K562 (cell line): Measurements from ENCODE around the gene DALRD3. TPM values are rescaled to one million over a fixed set of nuclear protein-coding genes. Genes with fewer than 3 reads are reported as not detected.

Experiments
- CREB1 ChIP-seq, 2 experiments: sonication (generic) in 1 of 2; formaldehyde crosslinking in 1 of 2; IDR thresholded peaks; 2 replicates each; pipeline versions ENCODE4 v1.6.1 to v1.8.0; 2012 to 2022; ENCODE audit warnings: inconsistent platforms in 1 of 2, mild to moderate bottlenecking in 1 of 2, missing genetic modification reagents in 1 of 2, moderate library complexity in 1 of 2
- ETS2 ChIP-seq: IDR thresholded peaks from 2 replicates; pipeline ENCODE4 v1.6.1; 2016; ENCODE audit warnings: borderline replicate concordance, missing genetic modification characterization, mild to moderate bottlenecking, moderate library complexity, missing compliant biosample characterization; ENCODE audit not compliant: poor library complexity, severe bottlenecking
- ETV5 ChIP-seq: sonication (generic); formaldehyde crosslinking; IDR thresholded peaks from 2 replicates; pipeline ENCODE4 v1.4.0; 2020; ENCODE audit warnings: low read depth, mild to moderate bottlenecking, missing genetic modification reagents
- GABPB1 ChIP-seq: sonication (generic); formaldehyde crosslinking; IDR thresholded peaks from 2 replicates; pipeline ENCODE4 v1.8.0; 2022; ENCODE audit warnings: mild to moderate bottlenecking, missing genetic modification reagents
- MXI1 ChIP-seq: IDR thresholded peaks from 2 replicates; pipeline ENCODE4 v1.6.1; 2011; ENCODE audit warnings: low read depth, mild to moderate bottlenecking, improper control_type of control experiment, low read length
- RBM25 ChIP-seq: fragments of 200-400 bp; formaldehyde crosslinking; IDR thresholded peaks from 2 replicates; pipeline ENCODE4 v1.6.1; 2018; ENCODE audit warnings: low read length, low read depth, moderate library complexity; ENCODE audit not compliant: severe bottlenecking
- SIRT6 ChIP-seq: IDR thresholded peaks from one replicate; pipeline ENCODE4 v1.6.1; 2012; ENCODE audit warnings: low read depth, mild to moderate bottlenecking, control low read depth, inconsistent platforms, low read length, moderate library complexity
- SMARCA5 ChIP-seq: fragments of 450-650 bp; IDR thresholded peaks from 2 replicates; pipeline ENCODE4 v1.6.1; 2016
- SREBF2 ChIP-seq: sonication (generic); formaldehyde crosslinking; IDR thresholded peaks from 2 replicates; pipeline ENCODE4 v1.4.0; 2020; ENCODE audit warnings: mild to moderate bottlenecking, missing genetic modification reagents
- TAF9B ChIP-seq: fragments of 450-650 bp; IDR thresholded peaks from 2 replicates; pipeline ENCODE4 v1.6.1; 2018; ENCODE audit warnings: mild to moderate bottlenecking; ENCODE audit not compliant: partially characterized antibody
- TEAD4 ChIP-seq, 2 experiments: sonication (generic) in 1 of 2; formaldehyde crosslinking in 1 of 2; IDR thresholded peaks; 2 replicates each; pipeline versions ENCODE4 v1.6.1 to v1.8.0; 2012 to 2022; ENCODE audit warnings: borderline replicate concordance in 1 of 2, inconsistent platforms in 1 of 2, low read length in 1 of 2, mild to moderate bottlenecking in 1 of 2, missing genetic modification reagents in 1 of 2
- ZNF707 ChIP-seq: fragments of 250-450 bp; sonication (Bioruptor Pico); conservative IDR thresholded peaks from 2 replicates; pipeline ENCODE4 v1.8.0; 2022; ENCODE audit warnings: inconsistent platforms, mild to moderate bottlenecking, moderate library complexity
- ZZZ3 ChIP-seq: fragments of 450-650 bp; IDR thresholded peaks from 2 replicates; pipeline ENCODE4 v1.6.1; 2016; ENCODE audit warnings: antibody characterized with exemption, mild to moderate bottlenecking, moderate library complexity
- polyA plus RNA-seq, 8 experiments: library from polyadenylated mRNA; depleted of rRNA in 4 of 8; stranded (reverse) in 5 of 8; unstranded in 3 of 8; fragments of >200 nt; fragmentation: Nextera tagmentation in 2 of 8; fragmentation: Illumina TruSeq in 1 of 8; extraction: Ambion mirVana in 2 of 8; extraction: Trizol in 1 of 8; gene quantifications; 2 replicates each; pipeline versions ENCODE4 v1.2.1 to v1.2.3, GENCODE V29; 2011 to 2014; ENCODE audit warnings: inconsistent platforms in 1 of 8, missing spikeins in 1 of 8
- total RNA-seq, 7 experiments: library from RNA; depleted of rRNA in 6 of 7; stranded (reverse); fragments of >200 nt in 6 of 7; fragmentation: Illumina TruSeq in 2 of 7; extraction: Trizol in 2 of 7; gene quantifications; 2 replicates each; pipeline versions ENCODE4 v1.2.1 to v1.2.3, GENCODE V29; 2011 to 2021; ENCODE audit warnings: low replicate concordance in 1 of 7
- TF ChIP-seq, protein P1 (sequence below): sonication (generic); formaldehyde crosslinking; IDR thresholded peaks from 2 replicates; pipeline ENCODE4 v1.5.0; 2020; ENCODE audit warnings: missing genetic modification reagents
- TF ChIP-seq, protein P2 (sequence below): fragments of 150-350 bp; IDR thresholded peaks from 2 replicates; pipeline ENCODE4 v1.6.1; 2014; ENCODE audit warnings: low read depth, mild to moderate bottlenecking, low read length, borderline replicate concordance
- TF ChIP-seq, protein P3 (sequence below): fragments of 250-450 bp; sonication (Bioruptor Pico); IDR thresholded peaks from 2 replicates; pipeline ENCODE4 v1.8.0; 2022; ENCODE audit warnings: inconsistent platforms, mild to moderate bottlenecking, moderate library complexity, borderline replicate concordance
- TF ChIP-seq, protein P4 (sequence below): fragments of 450-650 bp; IDR thresholded peaks from 2 replicates; pipeline ENCODE4 v1.7.1; 2018; ENCODE audit warnings: mild to moderate bottlenecking, low read depth; ENCODE audit not compliant: partially characterized antibody

The DALRD3 gene
- total and polyA plus RNA-seq, 9 of the 15 experiments (the other 6 are each of a cell fraction or from before 2014, with no cell fraction given): 6.6 to 31.3 (median 14.4) TPM

DNA sequence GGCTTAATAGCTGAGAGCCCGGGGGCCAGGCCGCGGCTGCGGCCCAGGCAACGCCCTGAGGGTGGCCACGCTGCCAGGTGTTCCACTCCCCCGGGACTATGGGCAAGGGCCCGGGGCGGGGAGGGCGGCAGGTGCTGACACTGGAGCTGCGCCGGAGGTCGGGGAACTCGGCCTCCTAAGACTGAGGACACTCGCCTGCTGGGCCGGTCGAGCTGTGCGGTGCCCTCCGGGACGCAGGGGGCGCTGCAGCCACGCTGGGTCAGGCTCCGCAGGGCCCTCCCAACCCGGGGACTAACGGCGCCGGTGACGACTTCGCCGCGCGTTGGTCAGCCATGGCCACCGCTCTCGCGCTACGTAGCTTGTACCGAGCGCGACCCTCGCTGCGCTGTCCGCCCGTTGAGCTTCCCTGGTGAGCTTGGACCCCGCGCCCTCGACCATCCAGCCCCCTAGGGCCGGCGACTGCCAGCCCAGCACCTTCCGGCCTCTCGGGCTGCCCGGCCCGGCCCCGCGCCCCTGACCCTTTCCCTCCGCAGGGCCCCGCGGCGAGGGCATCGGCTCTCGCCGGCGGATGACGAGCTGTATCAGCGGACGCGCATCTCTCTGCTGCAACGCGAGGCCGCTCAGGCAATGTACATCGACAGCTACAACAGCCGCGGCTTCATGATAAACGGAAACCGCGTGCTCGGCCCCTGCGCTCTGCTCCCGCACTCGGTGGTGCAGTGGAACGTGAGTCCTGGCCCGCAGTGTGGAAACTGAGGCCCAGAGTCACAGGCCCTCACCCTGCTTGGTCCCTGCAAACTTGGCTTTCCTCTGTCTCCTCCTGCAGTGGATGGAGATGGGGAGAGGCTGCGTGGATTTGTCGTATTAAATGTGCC, 3.7 kb upstream of the DALRD3 start, which contains the start of gene NDUFAF3 (continued):
- TF ChIP-seq TEAD4 (IDR thresholded peaks at IDR 0.05; ENCODE audit: low read length): no peak
- TF ChIP-seq TEAD4 (CRISPR knock-in tag; IDR thresholded peaks at IDR 0.05; ENCODE audit: borderline replicate concordance): no peak
- no peak for TF ChIP-seq MXI1
- TF ChIP-seq, protein P1, sequence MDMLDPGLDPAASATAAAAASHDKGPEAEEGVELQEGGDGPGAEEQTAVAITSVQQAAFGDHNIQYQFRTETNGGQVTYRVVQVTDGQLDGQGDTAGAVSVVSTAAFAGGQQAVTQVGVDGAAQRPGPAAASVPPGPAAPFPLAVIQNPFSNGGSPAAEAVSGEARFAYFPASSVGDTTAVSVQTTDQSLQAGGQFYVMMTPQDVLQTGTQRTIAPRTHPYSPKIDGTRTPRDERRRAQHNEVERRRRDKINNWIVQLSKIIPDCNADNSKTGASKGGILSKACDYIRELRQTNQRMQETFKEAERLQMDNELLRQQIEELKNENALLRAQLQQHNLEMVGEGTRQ (CRISPR knock-in tag): no peak
- TF ChIP-seq CREB1 (IDR thresholded peaks at IDR 0.05): peak; percentile 61
- peak; percentile 47; the same call in 1 of the 2 replicates for TF ChIP-seq CREB1 (CRISPR knock-in tag; IDR thresholded peaks at IDR 0.05)
- TF ChIP-seq, protein P2, sequence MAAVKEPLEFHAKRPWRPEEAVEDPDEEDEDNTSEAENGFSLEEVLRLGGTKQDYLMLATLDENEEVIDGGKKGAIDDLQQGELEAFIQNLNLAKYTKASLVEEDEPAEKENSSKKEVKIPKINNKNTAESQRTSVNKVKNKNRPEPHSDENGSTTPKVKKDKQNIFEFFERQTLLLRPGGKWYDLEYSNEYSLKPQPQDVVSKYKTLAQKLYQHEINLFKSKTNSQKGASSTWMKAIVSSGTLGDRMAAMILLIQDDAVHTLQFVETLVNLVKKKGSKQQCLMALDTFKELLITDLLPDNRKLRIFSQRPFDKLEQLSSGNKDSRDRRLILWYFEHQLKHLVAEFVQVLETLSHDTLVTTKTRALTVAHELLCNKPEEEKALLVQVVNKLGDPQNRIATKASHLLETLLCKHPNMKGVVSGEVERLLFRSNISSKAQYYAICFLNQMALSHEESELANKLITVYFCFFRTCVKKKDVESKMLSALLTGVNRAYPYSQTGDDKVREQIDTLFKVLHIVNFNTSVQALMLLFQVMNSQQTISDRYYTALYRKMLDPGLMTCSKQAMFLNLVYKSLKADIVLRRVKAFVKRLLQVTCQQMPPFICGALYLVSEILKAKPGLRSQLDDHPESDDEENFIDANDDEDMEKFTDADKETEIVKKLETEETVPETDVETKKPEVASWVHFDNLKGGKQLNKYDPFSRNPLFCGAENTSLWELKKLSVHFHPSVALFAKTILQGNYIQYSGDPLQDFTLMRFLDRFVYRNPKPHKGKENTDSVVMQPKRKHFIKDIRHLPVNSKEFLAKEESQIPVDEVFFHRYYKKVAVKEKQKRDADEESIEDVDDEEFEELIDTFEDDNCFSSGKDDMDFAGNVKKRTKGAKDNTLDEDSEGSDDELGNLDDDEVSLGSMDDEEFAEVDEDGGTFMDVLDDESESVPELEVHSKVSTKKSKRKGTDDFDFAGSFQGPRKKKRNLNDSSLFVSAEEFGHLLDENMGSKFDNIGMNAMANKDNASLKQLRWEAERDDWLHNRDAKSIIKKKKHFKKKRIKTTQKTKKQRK: no peak
- 0 out of 2 replicates have a peak, but pooled peaks have one; percentile 49 for TF ChIP-seq ZZZ3
- TF ChIP-seq SIRT6: no peak
- TF ChIP-seq ETS2 (tag): no peak
- TF ChIP-seq, protein P3, sequence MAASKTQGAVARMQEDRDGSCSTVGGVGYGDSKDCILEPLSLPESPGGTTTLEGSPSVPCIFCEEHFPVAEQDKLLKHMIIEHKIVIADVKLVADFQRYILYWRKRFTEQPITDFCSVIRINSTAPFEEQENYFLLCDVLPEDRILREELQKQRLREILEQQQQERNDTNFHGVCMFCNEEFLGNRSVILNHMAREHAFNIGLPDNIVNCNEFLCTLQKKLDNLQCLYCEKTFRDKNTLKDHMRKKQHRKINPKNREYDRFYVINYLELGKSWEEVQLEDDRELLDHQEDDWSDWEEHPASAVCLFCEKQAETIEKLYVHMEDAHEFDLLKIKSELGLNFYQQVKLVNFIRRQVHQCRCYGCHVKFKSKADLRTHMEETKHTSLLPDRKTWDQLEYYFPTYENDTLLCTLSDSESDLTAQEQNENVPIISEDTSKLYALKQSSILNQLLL (CRISPR knock-in tag): no peak
- no peak for TF ChIP-seq ZNF707
- no peak for TF ChIP-seq SMARCA5
- TF ChIP-seq, protein P4, sequence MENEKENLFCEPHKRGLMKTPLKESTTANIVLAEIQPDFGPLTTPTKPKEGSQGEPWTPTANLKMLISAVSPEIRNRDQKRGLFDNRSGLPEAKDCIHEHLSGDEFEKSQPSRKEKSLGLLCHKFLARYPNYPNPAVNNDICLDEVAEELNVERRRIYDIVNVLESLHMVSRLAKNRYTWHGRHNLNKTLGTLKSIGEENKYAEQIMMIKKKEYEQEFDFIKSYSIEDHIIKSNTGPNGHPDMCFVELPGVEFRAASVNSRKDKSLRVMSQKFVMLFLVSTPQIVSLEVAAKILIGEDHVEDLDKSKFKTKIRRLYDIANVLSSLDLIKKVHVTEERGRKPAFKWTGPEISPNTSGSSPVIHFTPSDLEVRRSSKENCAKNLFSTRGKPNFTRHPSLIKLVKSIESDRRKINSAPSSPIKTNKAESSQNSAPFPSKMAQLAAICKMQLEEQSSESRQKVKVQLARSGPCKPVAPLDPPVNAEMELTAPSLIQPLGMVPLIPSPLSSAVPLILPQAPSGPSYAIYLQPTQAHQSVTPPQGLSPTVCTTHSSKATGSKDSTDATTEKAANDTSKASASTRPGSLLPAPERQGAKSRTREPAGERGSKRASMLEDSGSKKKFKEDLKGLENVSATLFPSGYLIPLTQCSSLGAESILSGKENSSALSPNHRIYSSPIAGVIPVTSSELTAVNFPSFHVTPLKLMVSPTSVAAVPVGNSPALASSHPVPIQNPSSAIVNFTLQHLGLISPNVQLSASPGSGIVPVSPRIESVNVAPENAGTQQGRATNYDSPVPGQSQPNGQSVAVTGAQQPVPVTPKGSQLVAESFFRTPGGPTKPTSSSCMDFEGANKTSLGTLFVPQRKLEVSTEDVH: no peak
- no peak for TF ChIP-seq SREBF2
- TF ChIP-seq GABPB1 (CRISPR knock-in tag): peak; percentile 55; the same call in 1 of the 2 replicates
- TF ChIP-seq RBM25: peak; percentile 38
- no peak for TF ChIP-seq ETV5 (CRISPR knock-in tag)
- peak; percentile 47 for TF ChIP-seq TAF9B
